Adipocyte (in vitro differentiated cells): ENCODE results near the gene TRIM7.

ENCODE experiments used
- DNase-seq: peaks from one replicate; pipeline ENCODE4 v3.0.0-alpha.2; 2015; ENCODE audit warnings: low read depth
- H3K27me3 ChIP-seq: replicated peaks from 2 replicates; pipeline ENCODE4 v1.7.0; 2013; ENCODE audit warnings: mild to moderate bottlenecking, low read length, moderate library complexity; ENCODE audit not compliant: control insufficient read depth, insufficient read depth
- H3K36me3 ChIP-seq: 2 replicates; pipeline ENCODE4 v1.7.0; 2013; ENCODE audit warnings: low read length, mild to moderate bottlenecking, moderate library complexity; ENCODE audit not compliant: control insufficient read depth, insufficient read depth, severe bottlenecking
- H3K4me1 ChIP-seq: 2 replicates; pipeline ENCODE4 v1.7.0; 2013; ENCODE audit warnings: mild to moderate bottlenecking, low read length, moderate library complexity; ENCODE audit not compliant: control insufficient read depth, insufficient read depth
- H3K4me3 ChIP-seq: 2 replicates; pipeline ENCODE4 v1.7.0; 2013; ENCODE audit warnings: mild to moderate bottlenecking, low read length, moderate library complexity
- H3K9ac ChIP-seq: 2 replicates; pipeline ENCODE4 v1.7.0; 2013; ENCODE audit warnings: mild to moderate bottlenecking, low read length, moderate library complexity
- H3K9me3 ChIP-seq: 2 replicates; pipeline ENCODE4 v1.7.0; 2013; ENCODE audit warnings: mild to moderate bottlenecking, low read length, moderate library complexity; ENCODE audit not compliant: control insufficient read depth

TRIM7 gene

GRCh38 chr5:181230551-181230950 is 25.6 kb upstream of the TRIM7 start:
- H3K36me3 ChIP-seq, result peaks cover 65% of the 10 kb centered on the region
- H3K9me3 ChIP-seq, result no peaks in the 10 kb centered on the region
- no peak overlapping the region for H3K4me3 ChIP-seq
- H3K9ac ChIP-seq, result no peak overlapping the region
- no peaks in the 10 kb centered on the region for H3K27me3 ChIP-seq
- H3K4me1 ChIP-seq, result peaks cover 14% of the 10 kb centered on the region
- no peak for DNase-seq

GRCh38 chr5:181229996-181230395 is 25.0 kb upstream of the TRIM7 start:
- H3K36me3 ChIP-seq, result peaks cover 60% of the 10 kb centered on the region
- no peaks in the 10 kb centered on the region for H3K27me3 ChIP-seq
- no peak overlapping the region for H3K4me3 ChIP-seq
- no peaks in the 10 kb centered on the region for H3K9me3 ChIP-seq
- DNase-seq, result no peak
- H3K9ac ChIP-seq, result no peak overlapping the region
- peaks cover 8% of the 10 kb centered on the region for H3K4me1 ChIP-seq

- Histone ChIP-seq H3K9me3 (no peaks in the 10 kb centered on the region), H3K36me3 (peaks cover 17% of the 10 kb centered on the region), H3K9ac (peak overlapping the region; percentile 97), H3K4me3 (peak overlapping the region; percentile 89), H3K27me3 (no peaks in the 10 kb centered on the region), H3K4me1 (peaks cover 10% of the 10 kb centered on the region)
- no peak for DNase-seq
Measured at GRCh38 chr5:181224390-181225229, 19.6 kb upstream of the TRIM7 start.

- H3K9ac ChIP-seq, result peak overlapping the region; percentile 97
- peak; percentile 70 for DNase-seq
- H3K4me1 ChIP-seq, result peaks cover 10% of the 10 kb centered on the region
- no peaks in the 10 kb centered on the region for H3K9me3 ChIP-seq
- peaks cover 10% of the 10 kb centered on the region for H3K36me3 ChIP-seq
- peak overlapping the region; percentile 89 for H3K4me3 ChIP-seq
- no peaks in the 10 kb centered on the region for H3K27me3 ChIP-seq
Measured at GRCh38 chr5:181223729-181224389, 18.9 kb upstream of the TRIM7 start.

- Histone ChIP-seq H3K4me3 (peak within 1 kb of the TSS; percentile 89), H3K9me3 (no peaks in the 10 kb centered on the region)
Measured at GRCh38 chr5:181223058-181223728, 18.2 kb upstream of the TRIM7 start, which contains the start of gene TRIM41. TSS of gene TRIM41 (plus strand) at chr5:181223281. CDS start at chr5:181224000, 719 bp downstream.

GRCh38 chr5:181222630-181223057 is 17.6 kb upstream of the TRIM7 start:
- peak overlapping the region; percentile 89 for H3K4me3 ChIP-seq
- H3K36me3 ChIP-seq, result peaks cover 8% of the 10 kb centered on the region
- no peaks in the 10 kb centered on the region for H3K27me3 ChIP-seq
- peak overlapping the region; percentile 97 for H3K9ac ChIP-seq
- peaks cover 10% of the 10 kb centered on the region for H3K4me1 ChIP-seq
- no peaks in the 10 kb centered on the region for H3K9me3 ChIP-seq
- DNase-seq, result no peak

More at GRCh38 chr5:181223058-181223728, 18.2 kb upstream of the TRIM7 start, which contains the start of gene TRIM41:
- Histone ChIP-seq H3K27me3 (no peaks in the 10 kb centered on the region), H3K4me1 (peaks cover 10% of the 10 kb centered on the region), H3K9ac (peak within 1 kb of the TSS; percentile 97), H3K36me3 (peaks cover 9% of the 10 kb centered on the region)
- DNase-seq, result peak; percentile 98

GRCh38 chr5:181221792-181222629 is 17.0 kb upstream of the TRIM7 start:
- H3K4me1 ChIP-seq, result peaks cover 13% of the 10 kb centered on the region
- no peaks in the 10 kb centered on the region for H3K9me3 ChIP-seq
- peak overlapping the region; percentile 89 for H3K4me3 ChIP-seq
- no peaks in the 10 kb centered on the region for H3K27me3 ChIP-seq
- peaks cover 4% of the 10 kb centered on the region for H3K36me3 ChIP-seq
- peak; percentile 95 for DNase-seq
- H3K9ac ChIP-seq, result peak overlapping the region; percentile 97

GRCh38 chr5:181221105-181221791 is 16.3 kb upstream of the TRIM7 start:
- Histone ChIP-seq H3K4me3 (peak overlapping the region; percentile 89), H3K9me3 (no peaks in the 10 kb centered on the region), H3K4me1 (peaks cover 16% of the 10 kb centered on the region), H3K27me3 (no peaks in the 10 kb centered on the region), H3K9ac (no peak overlapping the region), H3K36me3 (no peaks in the 10 kb centered on the region)
- no peak for DNase-seq

GRCh38 chr5:181220178-181220515 is 15.2 kb upstream of the TRIM7 start:
- Histone ChIP-seq H3K4me1 (peaks cover 16% of the 10 kb centered on the region), H3K9me3 (no peaks in the 10 kb centered on the region), H3K36me3 (no peaks in the 10 kb centered on the region), H3K4me3 (no peak overlapping the region), H3K9ac (no peak overlapping the region), H3K27me3 (no peaks in the 10 kb centered on the region)
- DNase-seq, result no peak
